ENCODE results near the gene ITIH5.

The ITIH5 gene

GRCh38 chr10:7511612-7512011, 155.2 kb downstream of the ITIH5 start:
- DNase-seq = no peak
